ENCODE data around the gene TSEN15. TPM values are rescaled to one million over a fixed set of nuclear protein-coding genes. Genes with fewer than 3 reads are reported as not detected.

TSEN15 gene
- total and polyA plus RNA-seq, 10 of the 15 experiments (the other 5 are each of a cell fraction or from before 2014, with no cell fraction given) = 21.1 to 136 (median 70.2) TPM

DNA sequence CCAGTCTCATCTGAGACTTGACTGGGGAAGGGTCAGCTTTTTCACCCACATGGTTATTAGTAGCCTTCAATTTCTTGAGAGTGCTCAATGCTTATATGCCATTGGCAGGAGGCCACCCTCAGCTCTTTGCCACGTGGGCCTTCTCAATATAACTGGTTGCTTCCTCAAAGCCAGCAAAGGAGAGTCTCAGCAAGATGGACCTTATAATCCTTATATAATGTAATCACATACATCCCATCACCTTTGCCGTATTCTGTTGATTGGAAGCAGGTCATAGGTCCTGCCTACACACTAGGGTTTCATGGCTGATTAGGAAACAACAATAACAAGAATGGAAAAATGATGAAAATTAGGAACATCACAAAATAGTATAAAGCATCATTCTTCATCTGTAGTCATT is 22.9 kb downstream of the TSEN15 start:
- POLR2A ChIA-PET = no interaction called here
- ATAC-seq (no peak), FAIRE-seq (no peak), DNase-seq (ENCODE audit: low read depth, low spot score) (no peak)
- SMC1A ChIA-PET (ENCODE audit: uncharacterized antibody, unreplicated experiment) = interaction anchor here (1.1 kb wide), 1 partner anchor 11 kb away, joined by 4 read pairs; no protein-coding TSS in a partner anchor
- BruUV-seq (replicated peaks) = no TSS peak
- no peaks in the 10 kb centered on the region for H3K79me2 ChIP-seq (ENCODE audit: control insufficient read depth, insufficient read depth, low read length)
- no peak overlapping the region for H2AFZ ChIP-seq (ENCODE audit: control insufficient read depth, low read depth, low read length)
- H3K4me2 ChIP-seq (ENCODE audit: control insufficient read depth, insufficient read depth) = no peak overlapping the region
- RAD21 ChIA-PET (ENCODE audit: unreplicated experiment) = no interaction called here
- CTCF ChIA-PET = interaction anchor here (2.1 kb wide), 1 partner anchor 147 kb away, joined by 15 read pairs; no protein-coding TSS in a partner anchor
- H3K9me3 ChIP-seq (replicated peaks; ENCODE audit: control insufficient read depth, insufficient read depth, low read length) = no peaks in the 10 kb centered on the region
- H3K36me3 ChIP-seq (ENCODE audit: control insufficient read depth in 2 of 2, insufficient read depth in 2 of 2, low read length in 1 of 2) = peaks cover 0 to 3% of the 10 kb centered on the region in 2 experiments; a peak in 3 of 4 replicates
- H3K4me1 ChIP-seq (ENCODE audit: control insufficient read depth, insufficient read depth, low read length) = no peaks in the 10 kb centered on the region
- TF ChIP-seq SP1 (IDR thresholded peaks at IDR 0.05; ENCODE audit: low read depth, low read length) = no peak
- no peak for TF ChIP-seq NBN (IDR thresholded peaks at IDR 0.05)
- no peak for TF ChIP-seq MXI1 (IDR thresholded peaks at IDR 0.05; ENCODE audit: low read depth, low read length)
- TF ChIP-seq, protein P1, sequence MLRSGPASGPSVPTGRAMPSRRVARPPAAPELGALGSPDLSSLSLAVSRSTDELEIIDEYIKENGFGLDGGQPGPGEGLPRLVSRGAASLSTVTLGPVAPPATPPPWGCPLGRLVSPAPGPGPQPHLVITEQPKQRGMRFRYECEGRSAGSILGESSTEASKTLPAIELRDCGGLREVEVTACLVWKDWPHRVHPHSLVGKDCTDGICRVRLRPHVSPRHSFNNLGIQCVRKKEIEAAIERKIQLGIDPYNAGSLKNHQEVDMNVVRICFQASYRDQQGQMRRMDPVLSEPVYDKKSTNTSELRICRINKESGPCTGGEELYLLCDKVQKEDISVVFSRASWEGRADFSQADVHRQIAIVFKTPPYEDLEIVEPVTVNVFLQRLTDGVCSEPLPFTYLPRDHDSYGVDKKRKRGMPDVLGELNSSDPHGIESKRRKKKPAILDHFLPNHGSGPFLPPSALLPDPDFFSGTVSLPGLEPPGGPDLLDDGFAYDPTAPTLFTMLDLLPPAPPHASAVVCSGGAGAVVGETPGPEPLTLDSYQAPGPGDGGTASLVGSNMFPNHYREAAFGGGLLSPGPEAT (IDR thresholded peaks at IDR 0.05; ENCODE audit: low read depth) = no peak
- no peak for TF ChIP-seq CBX3 (IDR thresholded peaks at IDR 0.05; ENCODE audit: borderline replicate concordance, low read depth)
- TF ChIP-seq MTA2 (IDR thresholded peaks at IDR 0.05; ENCODE audit: low read depth) = no peak
- no peak for TF ChIP-seq IKZF1 (conservative IDR thresholded peaks at IDR 0.05)
- intact Hi-C loops (cut with micrococcal nuclease; ENCODE audit: unreplicated experiment) (no loop called here), in situ Hi-C loops (cut with MboI) (no loop called here)
- H3K9ac ChIP-seq (ENCODE audit: control insufficient read depth, insufficient read depth, low read length) = no peak overlapping the region
- H3K27me3 ChIP-seq (replicated peaks in 1 of 2; ENCODE audit: control insufficient read depth in 2 of 2, insufficient read depth in 2 of 2, low read length in 1 of 2) = no peaks in the 10 kb centered on the region
- no peak overlapping the region for H3K27ac ChIP-seq (ENCODE audit: control insufficient read depth, insufficient read depth)
- WGBS (ENCODE audit: insufficient coverage, insufficient replicate concordance, low lambda C conversion rate, missing lambda C conversion rate) = 93% methylated on average over 2 of the region's 2 CpGs
- H4K20me1 ChIP-seq (ENCODE audit: control insufficient read depth, insufficient read depth) = no peaks in the 10 kb centered on the region
- H3K4me3 ChIP-seq = no peak overlapping the region
